ENCODE results near the gene ASH1L. TPM values are rescaled to one million over a fixed set of nuclear protein-coding genes. Genes with fewer than 3 reads are reported as not detected.

The ASH1L gene
- total RNA-seq, 1 experiment from 2014 or later: 29.3 TPM

DNA sequence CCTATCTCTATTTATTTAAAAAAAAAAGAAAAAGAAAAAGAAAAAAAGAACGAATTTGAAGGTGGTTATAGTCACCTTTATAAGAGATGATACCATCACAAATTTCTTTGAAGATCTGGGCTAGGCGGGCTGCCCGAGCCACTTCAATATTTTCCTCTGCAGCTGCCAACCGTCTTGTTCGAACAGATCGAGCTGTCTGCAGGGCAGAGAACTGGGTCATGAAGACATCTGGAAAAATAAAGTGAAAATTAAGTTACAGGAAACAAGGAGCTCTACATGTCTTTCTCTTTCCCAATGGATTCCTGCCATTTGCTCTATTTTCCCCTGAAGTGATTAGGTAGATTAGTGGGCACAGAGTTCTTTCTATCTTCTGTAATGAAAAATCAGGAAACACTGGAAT, 210.0 kb downstream of the ASH1L start:
- DNase-seq (ENCODE audit: low spot score) (no peak), ATAC-seq (no peak)
- ChIA-PET POLR2A (interaction anchor here (0.7 kb wide), 1 partner anchor 146 kb away, joined by 8 read pairs; no protein-coding TSS in a partner anchor), CTCF (no interaction called here)
- no peak overlapping the region for H3K27ac Mint-ChIP-seq
- no peaks in the 10 kb centered on the region for H3K4me1 Mint-ChIP-seq
- TF ChIP-seq, protein P1, sequence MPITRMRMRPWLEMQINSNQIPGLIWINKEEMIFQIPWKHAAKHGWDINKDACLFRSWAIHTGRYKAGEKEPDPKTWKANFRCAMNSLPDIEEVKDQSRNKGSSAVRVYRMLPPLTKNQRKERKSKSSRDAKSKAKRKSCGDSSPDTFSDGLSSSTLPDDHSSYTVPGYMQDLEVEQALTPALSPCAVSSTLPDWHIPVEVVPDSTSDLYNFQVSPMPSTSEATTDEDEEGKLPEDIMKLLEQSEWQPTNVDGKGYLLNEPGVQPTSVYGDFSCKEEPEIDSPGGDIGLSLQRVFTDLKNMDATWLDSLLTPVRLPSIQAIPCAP (CRISPR knock-in tag; IDR thresholded peaks at IDR 0.05): no peak
- no peak for TF ChIP-seq NFATC4 (CRISPR knock-in tag; IDR thresholded peaks at IDR 0.05)
- TF ChIP-seq, protein P2, sequence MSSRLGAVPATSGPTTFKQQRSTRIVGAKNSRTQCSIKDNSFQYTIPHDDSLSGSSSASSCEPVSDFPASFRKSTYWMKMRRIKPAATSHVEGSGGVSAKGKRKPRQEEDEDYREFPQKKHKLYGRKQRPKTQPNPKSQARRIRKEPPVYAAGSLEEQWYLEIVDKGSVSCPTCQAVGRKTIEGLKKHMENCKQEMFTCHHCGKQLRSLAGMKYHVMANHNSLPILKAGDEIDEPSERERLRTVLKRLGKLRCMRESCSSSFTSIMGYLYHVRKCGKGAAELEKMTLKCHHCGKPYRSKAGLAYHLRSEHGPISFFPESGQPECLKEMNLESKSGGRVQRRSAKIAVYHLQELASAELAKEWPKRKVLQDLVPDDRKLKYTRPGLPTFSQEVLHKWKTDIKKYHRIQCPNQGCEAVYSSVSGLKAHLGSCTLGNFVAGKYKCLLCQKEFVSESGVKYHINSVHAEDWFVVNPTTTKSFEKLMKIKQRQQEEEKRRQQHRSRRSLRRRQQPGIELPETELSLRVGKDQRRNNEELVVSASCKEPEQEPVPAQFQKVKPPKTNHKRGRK (CRISPR knock-in tag; IDR thresholded peaks at IDR 0.05; ENCODE audit: borderline replicate concordance): no peak
- no peak for TF ChIP-seq MYBL2 (CRISPR knock-in tag; IDR thresholded peaks at IDR 0.05)
- TF ChIP-seq ZNF416 (CRISPR knock-in tag; IDR thresholded peaks at IDR 0.05): no peak
- peaks cover 60% of the 10 kb centered on the region for H3K36me3 Mint-ChIP-seq
- H3K9me3 Mint-ChIP-seq: no peaks in the 10 kb centered on the region
- H3K27me3 Mint-ChIP-seq (ENCODE audit: low read depth): no peaks in the 10 kb centered on the region
- H3K4me3 Mint-ChIP-seq: no peak overlapping the region

DNA sequence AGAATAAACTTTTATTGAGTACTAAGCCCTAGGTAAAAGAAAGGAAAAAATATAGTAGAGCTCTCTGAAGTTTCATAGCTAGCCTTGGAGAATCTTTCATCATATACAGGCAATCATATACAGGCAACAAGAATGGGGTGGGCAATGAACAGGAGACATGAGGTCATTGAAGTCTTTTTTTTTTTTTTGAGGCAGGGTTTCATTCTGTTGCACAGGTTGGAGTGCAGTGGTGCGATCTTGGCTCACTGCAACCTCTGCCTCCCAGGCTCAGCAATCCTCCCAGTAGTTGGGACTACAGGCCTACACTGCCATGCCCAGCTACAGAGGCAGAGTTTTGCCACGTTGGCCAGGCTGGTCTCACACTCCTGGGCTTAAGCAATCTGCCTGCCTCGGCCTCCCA, 219.8 kb downstream of the ASH1L start:
- Mint-ChIP-seq H3K9me3 (no peaks in the 10 kb centered on the region), H3K36me3 (peaks cover 63% of the 10 kb centered on the region), H3K27me3 (ENCODE audit: low read depth) (no peaks in the 10 kb centered on the region), H3K4me3 (no peak overlapping the region), H3K4me1 (no peaks in the 10 kb centered on the region), H3K27ac (no peak overlapping the region)
- no peak for TF ChIP-seq ZNF138 (CRISPR knock-in tag; conservative IDR thresholded peaks at IDR 0.05)
- no peak for TF ChIP-seq TP53 (CRISPR knock-in tag; IDR thresholded peaks at IDR 0.05)
- TF ChIP-seq JAZF1 (CRISPR knock-in tag; IDR thresholded peaks at IDR 0.05): no peak
- no peak for TF ChIP-seq NR1H2 (CRISPR knock-in tag; IDR thresholded peaks at IDR 0.05)
- TF ChIP-seq, protein P3, sequence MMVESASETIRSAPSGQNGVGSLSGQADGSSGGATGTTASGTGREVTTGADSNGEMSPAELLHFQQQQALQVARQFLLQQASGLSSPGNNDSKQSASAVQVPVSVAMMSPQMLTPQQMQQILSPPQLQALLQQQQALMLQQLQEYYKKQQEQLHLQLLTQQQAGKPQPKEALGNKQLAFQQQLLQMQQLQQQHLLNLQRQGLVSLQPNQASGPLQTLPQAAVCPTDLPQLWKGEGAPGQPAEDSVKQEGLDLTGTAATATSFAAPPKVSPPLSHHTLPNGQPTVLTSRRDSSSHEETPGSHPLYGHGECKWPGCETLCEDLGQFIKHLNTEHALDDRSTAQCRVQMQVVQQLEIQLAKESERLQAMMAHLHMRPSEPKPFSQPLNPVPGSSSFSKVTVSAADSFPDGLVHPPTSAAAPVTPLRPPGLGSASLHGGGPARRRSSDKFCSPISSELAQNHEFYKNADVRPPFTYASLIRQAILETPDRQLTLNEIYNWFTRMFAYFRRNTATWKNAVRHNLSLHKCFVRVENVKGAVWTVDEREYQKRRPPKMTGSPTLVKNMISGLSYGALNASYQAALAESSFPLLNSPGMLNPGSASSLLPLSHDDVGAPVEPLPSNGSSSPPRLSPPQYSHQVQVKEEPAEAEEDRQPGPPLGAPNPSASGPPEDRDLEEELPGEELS (CRISPR knock-in tag; IDR thresholded peaks at IDR 0.05): no peak
- TF ChIP-seq FOXP1 (CRISPR knock-in tag; IDR thresholded peaks at IDR 0.05; ENCODE audit: borderline replicate concordance): no peak
- TF ChIP-seq, protein P4, sequence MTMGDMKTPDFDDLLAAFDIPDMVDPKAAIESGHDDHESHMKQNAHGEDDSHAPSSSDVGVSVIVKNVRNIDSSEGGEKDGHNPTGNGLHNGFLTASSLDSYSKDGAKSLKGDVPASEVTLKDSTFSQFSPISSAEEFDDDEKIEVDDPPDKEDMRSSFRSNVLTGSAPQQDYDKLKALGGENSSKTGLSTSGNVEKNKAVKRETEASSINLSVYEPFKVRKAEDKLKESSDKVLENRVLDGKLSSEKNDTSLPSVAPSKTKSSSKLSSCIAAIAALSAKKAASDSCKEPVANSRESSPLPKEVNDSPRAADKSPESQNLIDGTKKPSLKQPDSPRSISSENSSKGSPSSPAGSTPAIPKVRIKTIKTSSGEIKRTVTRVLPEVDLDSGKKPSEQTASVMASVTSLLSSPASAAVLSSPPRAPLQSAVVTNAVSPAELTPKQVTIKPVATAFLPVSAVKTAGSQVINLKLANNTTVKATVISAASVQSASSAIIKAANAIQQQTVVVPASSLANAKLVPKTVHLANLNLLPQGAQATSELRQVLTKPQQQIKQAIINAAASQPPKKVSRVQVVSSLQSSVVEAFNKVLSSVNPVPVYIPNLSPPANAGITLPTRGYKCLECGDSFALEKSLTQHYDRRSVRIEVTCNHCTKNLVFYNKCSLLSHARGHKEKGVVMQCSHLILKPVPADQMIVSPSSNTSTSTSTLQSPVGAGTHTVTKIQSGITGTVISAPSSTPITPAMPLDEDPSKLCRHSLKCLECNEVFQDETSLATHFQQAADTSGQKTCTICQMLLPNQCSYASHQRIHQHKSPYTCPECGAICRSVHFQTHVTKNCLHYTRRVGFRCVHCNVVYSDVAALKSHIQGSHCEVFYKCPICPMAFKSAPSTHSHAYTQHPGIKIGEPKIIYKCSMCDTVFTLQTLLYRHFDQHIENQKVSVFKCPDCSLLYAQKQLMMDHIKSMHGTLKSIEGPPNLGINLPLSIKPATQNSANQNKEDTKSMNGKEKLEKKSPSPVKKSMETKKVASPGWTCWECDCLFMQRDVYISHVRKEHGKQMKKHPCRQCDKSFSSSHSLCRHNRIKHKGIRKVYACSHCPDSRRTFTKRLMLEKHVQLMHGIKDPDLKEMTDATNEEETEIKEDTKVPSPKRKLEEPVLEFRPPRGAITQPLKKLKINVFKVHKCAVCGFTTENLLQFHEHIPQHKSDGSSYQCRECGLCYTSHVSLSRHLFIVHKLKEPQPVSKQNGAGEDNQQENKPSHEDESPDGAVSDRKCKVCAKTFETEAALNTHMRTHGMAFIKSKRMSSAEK (CRISPR knock-in tag; IDR thresholded peaks at IDR 0.05; ENCODE audit: borderline replicate concordance): no peak
- TF ChIP-seq RORB (CRISPR knock-in tag; IDR thresholded peaks at IDR 0.05): no peak
- TF ChIP-seq GRHL2 (CRISPR knock-in tag; IDR thresholded peaks at IDR 0.05; ENCODE audit: insufficient replicate concordance, severe bottlenecking): no peak
- TF ChIP-seq NFE2L1 (CRISPR knock-in tag; IDR thresholded peaks at IDR 0.05): no peak
- no peak for TF ChIP-seq OVOL2 (CRISPR knock-in tag; IDR thresholded peaks at IDR 0.05; ENCODE audit: borderline replicate concordance)
- no peak for TF ChIP-seq ZNF263 (CRISPR knock-in tag; IDR thresholded peaks at IDR 0.05; ENCODE audit: low read depth)
- TF ChIP-seq, protein P5, sequence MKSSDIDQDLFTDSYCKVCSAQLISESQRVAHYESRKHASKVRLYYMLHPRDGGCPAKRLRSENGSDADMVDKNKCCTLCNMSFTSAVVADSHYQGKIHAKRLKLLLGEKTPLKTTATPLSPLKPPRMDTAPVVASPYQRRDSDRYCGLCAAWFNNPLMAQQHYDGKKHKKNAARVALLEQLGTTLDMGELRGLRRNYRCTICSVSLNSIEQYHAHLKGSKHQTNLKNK (CRISPR knock-in tag; IDR thresholded peaks at IDR 0.05): no peak
- TF ChIP-seq FOXJ3 (CRISPR knock-in tag; IDR thresholded peaks at IDR 0.05; ENCODE audit: borderline replicate concordance): no peak
- no peak for TF ChIP-seq ZNF317 (CRISPR knock-in tag; IDR thresholded peaks at IDR 0.05; ENCODE audit: borderline replicate concordance, low read depth)
- TF ChIP-seq CBFB (CRISPR knock-in tag; IDR thresholded peaks at IDR 0.05; ENCODE audit: low read depth): no peak
- TF ChIP-seq, protein P6, sequence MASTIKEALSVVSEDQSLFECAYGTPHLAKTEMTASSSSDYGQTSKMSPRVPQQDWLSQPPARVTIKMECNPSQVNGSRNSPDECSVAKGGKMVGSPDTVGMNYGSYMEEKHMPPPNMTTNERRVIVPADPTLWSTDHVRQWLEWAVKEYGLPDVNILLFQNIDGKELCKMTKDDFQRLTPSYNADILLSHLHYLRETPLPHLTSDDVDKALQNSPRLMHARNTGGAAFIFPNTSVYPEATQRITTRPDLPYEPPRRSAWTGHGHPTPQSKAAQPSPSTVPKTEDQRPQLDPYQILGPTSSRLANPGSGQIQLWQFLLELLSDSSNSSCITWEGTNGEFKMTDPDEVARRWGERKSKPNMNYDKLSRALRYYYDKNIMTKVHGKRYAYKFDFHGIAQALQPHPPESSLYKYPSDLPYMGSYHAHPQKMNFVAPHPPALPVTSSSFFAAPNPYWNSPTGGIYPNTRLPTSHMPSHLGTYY (CRISPR knock-in tag; IDR thresholded peaks at IDR 0.05): no peak
- no peak for TF ChIP-seq EMX1 (CRISPR knock-in tag; IDR thresholded peaks at IDR 0.05)
- TF ChIP-seq NFYB (CRISPR knock-in tag; conservative IDR thresholded peaks at IDR 0.05; ENCODE audit: low read depth): no peak
- ChIA-PET CTCF (interaction anchor here (0.6 to 0.7 kb wide), 2 partner anchors 10 to 107 kb away, joined by 3 to 4 read pairs; no protein-coding TSS in a partner anchor), POLR2A (no interaction called here)
- no peak for ATAC-seq
- DNase-seq (ENCODE audit: low spot score): no peak

All from WTC11 (cell line).